ENCODE data around the gene ITGAL. TPM values are rescaled to one million over a fixed set of nuclear protein-coding genes. Genes with fewer than 3 reads are reported as not detected.

The ITGAL gene
- total and polyA plus RNA-seq, 2 of the 13 experiments (the other 11 are each of a cell fraction or from before 2014, with no cell fraction given): 0.86 to 1.2 TPM

- no peak for TF ChIP-seq ZNF503 (CRISPR knock-in tag; IDR thresholded peaks at IDR 0.05)
- TF ChIP-seq, protein P1, sequence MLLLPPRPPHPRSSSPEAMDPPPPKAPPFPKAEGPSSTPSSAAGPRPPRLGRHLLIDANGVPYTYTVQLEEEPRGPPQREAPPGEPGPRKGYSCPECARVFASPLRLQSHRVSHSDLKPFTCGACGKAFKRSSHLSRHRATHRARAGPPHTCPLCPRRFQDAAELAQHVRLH (CRISPR knock-in tag; IDR thresholded peaks at IDR 0.05; ENCODE audit: borderline replicate concordance, low read depth): no peak; the same call in 1 of the 2 replicates
- TF ChIP-seq CENPBD1 (CRISPR knock-in tag; IDR thresholded peaks at IDR 0.05; ENCODE audit: borderline replicate concordance, low read depth): no peak; the same call in 1 of the 2 replicates
- peak; percentile 34; the same call in 1 of the 2 replicates for TF ChIP-seq SP4 (CRISPR knock-in tag; IDR thresholded peaks at IDR 0.05)
- TF ChIP-seq ZNF572 (CRISPR knock-in tag; IDR thresholded peaks at IDR 0.05): peak; percentile 65; the same call in 1 of the 2 replicates
- peak; percentile 42; the same call in 1 of the 2 replicates for TF ChIP-seq KAT7 (CRISPR knock-in tag; IDR thresholded peaks at IDR 0.05; ENCODE audit: borderline replicate concordance)
- peak; percentile 10; the same call in 1 of the 2 replicates for TF ChIP-seq AHR (CRISPR knock-in tag; IDR thresholded peaks at IDR 0.05)
- no peak for TF ChIP-seq ZSCAN22 (CRISPR knock-in tag; IDR thresholded peaks at IDR 0.05)
- TF ChIP-seq ZNF329 (CRISPR knock-in tag; IDR thresholded peaks at IDR 0.05; ENCODE audit: low read depth): no peak
- no peak for TF ChIP-seq MBD4 (IDR thresholded peaks at IDR 0.05; ENCODE audit: borderline replicate concordance, low read length)
- 0 out of 2 replicates have a peak, but pooled peaks have one; percentile 70 for TF ChIP-seq ZNF839 (CRISPR knock-in tag; IDR thresholded peaks at IDR 0.05; ENCODE audit: borderline replicate concordance)
- no peak for TF ChIP-seq ELF4 (CRISPR knock-in tag; IDR thresholded peaks at IDR 0.05; ENCODE audit: borderline replicate concordance)
- TF ChIP-seq MXD1 (CRISPR knock-in tag; IDR thresholded peaks at IDR 0.05): peak; percentile 68
- peak; percentile 60; the same call in 1 of the 2 replicates for TF ChIP-seq GFI1 (CRISPR knock-in tag; IDR thresholded peaks at IDR 0.05; ENCODE audit: borderline replicate concordance)
- TF ChIP-seq, protein P2, sequence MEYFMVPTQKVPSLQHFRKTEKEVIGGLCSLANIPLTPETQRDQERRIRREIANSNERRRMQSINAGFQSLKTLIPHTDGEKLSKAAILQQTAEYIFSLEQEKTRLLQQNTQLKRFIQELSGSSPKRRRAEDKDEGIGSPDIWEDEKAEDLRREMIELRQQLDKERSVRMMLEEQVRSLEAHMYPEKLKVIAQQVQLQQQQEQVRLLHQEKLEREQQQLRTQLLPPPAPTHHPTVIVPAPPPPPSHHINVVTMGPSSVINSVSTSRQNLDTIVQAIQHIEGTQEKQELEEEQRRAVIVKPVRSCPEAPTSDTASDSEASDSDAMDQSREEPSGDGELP (IDR thresholded peaks at IDR 0.05; ENCODE audit: borderline replicate concordance, low read depth): peak; percentile 7; the same call in 1 of the 2 replicates
- TF ChIP-seq, protein P3, sequence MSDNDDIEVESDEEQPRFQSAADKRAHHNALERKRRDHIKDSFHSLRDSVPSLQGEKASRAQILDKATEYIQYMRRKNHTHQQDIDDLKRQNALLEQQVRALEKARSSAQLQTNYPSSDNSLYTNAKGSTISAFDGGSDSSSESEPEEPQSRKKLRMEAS (IDR thresholded peaks at IDR 0.05): peak; percentile 47
- TF ChIP-seq MED13 (CRISPR knock-in tag; IDR thresholded peaks at IDR 0.05): no peak; the same call in 1 of the 2 replicates
- TF ChIP-seq TBX2 (CRISPR knock-in tag; IDR thresholded peaks at IDR 0.05; ENCODE audit: borderline replicate concordance): peak; percentile 48; the same call in 1 of the 2 replicates
- TF ChIP-seq, protein P4, sequence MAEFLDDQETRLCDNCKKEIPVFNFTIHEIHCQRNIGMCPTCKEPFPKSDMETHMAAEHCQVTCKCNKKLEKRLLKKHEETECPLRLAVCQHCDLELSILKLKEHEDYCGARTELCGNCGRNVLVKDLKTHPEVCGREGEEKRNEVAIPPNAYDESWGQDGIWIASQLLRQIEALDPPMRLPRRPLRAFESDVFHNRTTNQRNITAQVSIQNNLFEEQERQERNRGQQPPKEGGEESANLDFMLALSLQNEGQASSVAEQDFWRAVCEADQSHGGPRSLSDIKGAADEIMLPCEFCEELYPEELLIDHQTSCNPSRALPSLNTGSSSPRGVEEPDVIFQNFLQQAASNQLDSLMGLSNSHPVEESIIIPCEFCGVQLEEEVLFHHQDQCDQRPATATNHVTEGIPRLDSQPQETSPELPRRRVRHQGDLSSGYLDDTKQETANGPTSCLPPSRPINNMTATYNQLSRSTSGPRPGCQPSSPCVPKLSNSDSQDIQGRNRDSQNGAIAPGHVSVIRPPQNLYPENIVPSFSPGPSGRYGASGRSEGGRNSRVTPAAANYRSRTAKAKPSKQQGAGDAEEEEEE (CRISPR knock-in tag; IDR thresholded peaks at IDR 0.05; ENCODE audit: borderline replicate concordance): peak; percentile 66; the same call in 1 of the 2 replicates
- TF ChIP-seq KAT8 (CRISPR knock-in tag; IDR thresholded peaks at IDR 0.05): peak; percentile 54
- peak; percentile 81 for TF ChIP-seq XRCC5 (optimal IDR thresholded peaks at IDR 0.05; ENCODE audit: low read length)
- peak; percentile 93 for TF ChIP-seq ZNF652 (CRISPR knock-in tag; IDR thresholded peaks at IDR 0.05; ENCODE audit: borderline replicate concordance, low read depth)
- peak; percentile 61; the same call in 1 of the 2 replicates for TF ChIP-seq KLF13 (CRISPR knock-in tag; IDR thresholded peaks at IDR 0.05)
Measured at GRCh38 chr16:30526823-30527634, 54.5 kb downstream of the ITGAL start (continued).
